HepG2 (cell line): ENCODE results near the gene UPK1A. TPM values are rescaled to one million over a fixed set of nuclear protein-coding genes. Genes with fewer than 3 reads are reported as not detected.
A peak's percentile ranks its signal among the peaks of the same experiment; 100 is the strongest.

Experiments
- CBX1 ChIP-seq: IDR thresholded peaks from one replicate; pipeline ENCODE4 v1.6.1; 2016; ENCODE audit warnings: antibody characterized with exemption, low read depth
- IRF2 ChIP-seq: IDR thresholded peaks from 2 replicates; pipeline ENCODE4 v1.6.1; 2018; ENCODE audit warnings: missing genetic modification reagents, missing compliant biosample characterization
- JUN ChIP-seq: sonication (generic); formaldehyde crosslinking; IDR thresholded peaks from 2 replicates; pipeline ENCODE4 v1.4.0; 2020; ENCODE audit warnings: mild to moderate bottlenecking, missing genetic modification reagents
- MTF2 ChIP-seq: sonication (generic); formaldehyde crosslinking; IDR thresholded peaks from 2 replicates; pipeline ENCODE4 v1.5.0; 2020; ENCODE audit warnings: missing genetic modification reagents, borderline replicate concordance
- NFE2L1 ChIP-seq: sonication (generic); formaldehyde crosslinking; IDR thresholded peaks from 2 replicates; pipeline ENCODE4 v1.4.0; 2020; ENCODE audit warnings: missing genetic modification reagents, mild to moderate bottlenecking, borderline replicate concordance
- NONO ChIP-seq, 2 experiments: fragments of 450-650 bp in 1 of 2; sonication (generic) in 1 of 2; formaldehyde crosslinking in 1 of 2; IDR thresholded peaks in 1 of 2; conservative IDR thresholded peaks in 1 of 2; 2 replicates each; pipeline versions ENCODE4 v1.6.1 to v1.8.0; 2017 to 2022; ENCODE audit warnings: mild to moderate bottlenecking in 1 of 2, missing genetic modification reagents in 1 of 2, moderate library complexity in 1 of 2
- PCBP2 ChIP-seq: fragments of 200-400 bp; formaldehyde crosslinking; optimal IDR thresholded peaks from 2 replicates; pipeline ENCODE3; 2018; ENCODE audit warnings: low read length, low read depth; ENCODE audit not compliant: poor library complexity, severe bottlenecking
- ZNF205 ChIP-seq: IDR thresholded peaks from 2 replicates; pipeline ENCODE4 v1.6.1; 2018; ENCODE audit warnings: missing biosample characterization, missing genetic modification reagents
- ZNF234 ChIP-seq: sonication (generic); formaldehyde crosslinking; conservative IDR thresholded peaks from 2 replicates; pipeline ENCODE4 v1.5.1; 2020; ENCODE audit warnings: mild to moderate bottlenecking, missing genetic modification reagents
- ZNF264 ChIP-seq: sonication (generic); formaldehyde crosslinking; IDR thresholded peaks from 2 replicates; pipeline ENCODE4 v1.4.0; 2020; ENCODE audit warnings: missing genetic modification reagents
- ZNF367 ChIP-seq: sonication (generic); formaldehyde crosslinking; IDR thresholded peaks from 2 replicates; pipeline ENCODE4 v1.4.0; 2020; ENCODE audit warnings: missing genetic modification reagents, borderline replicate concordance
- ZNF501 ChIP-seq: sonication (generic); formaldehyde crosslinking; IDR thresholded peaks from 2 replicates; pipeline ENCODE4 v1.5.1; 2020; ENCODE audit warnings: mild to moderate bottlenecking, moderate library complexity, missing genetic modification reagents
- polyA plus RNA-seq, 8 experiments: library from polyadenylated mRNA; depleted of rRNA in 3 of 8; stranded (reverse) in 7 of 8; unstranded in 1 of 8; fragments of >200 nt; fragmentation: Illumina TruSeq in 4 of 8; extraction: Trizol in 4 of 8; gene quantifications; 2 replicates each; pipeline versions ENCODE4 v1.2.1 to v1.2.3, GENCODE V29; 2011 to 2016; ENCODE audit warnings: low read depth in 4 of 8, missing spikeins in 1 of 8, mixed read lengths in 1 of 8; ENCODE audit not compliant: insufficient read depth in 1 of 8
- total RNA-seq, 5 experiments: library from RNA; depleted of rRNA; stranded (reverse); fragments of >200 nt; fragmentation: Illumina TruSeq; extraction: Trizol; gene quantifications; 2 replicates each; pipeline ENCODE4 v1.2.3, GENCODE V29; 2016; ENCODE audit warnings: low read depth in 1 of 5
- TF ChIP-seq, protein P1 (sequence below): sonication (generic); formaldehyde crosslinking; IDR thresholded peaks from 2 replicates; pipeline ENCODE4 v1.5.1; 2020; ENCODE audit warnings: mild to moderate bottlenecking, missing genetic modification reagents, borderline replicate concordance
- TF ChIP-seq, protein P2 (sequence below): sonication (generic); formaldehyde crosslinking; IDR thresholded peaks from 2 replicates; pipeline ENCODE4 v1.4.0; 2020; ENCODE audit warnings: missing genetic modification reagents, borderline replicate concordance
- TF ChIP-seq, protein P3 (sequence below): sonication (generic); formaldehyde crosslinking; IDR thresholded peaks from 2 replicates; pipeline ENCODE4 v1.4.0; 2020; ENCODE audit warnings: mild to moderate bottlenecking, missing genetic modification reagents, borderline replicate concordance
- TF ChIP-seq, protein P4 (sequence below): sonication (generic); formaldehyde crosslinking; IDR thresholded peaks from 2 replicates; pipeline ENCODE4 v1.9.0; 2021; ENCODE audit warnings: missing genetic modification reagents, borderline replicate concordance

The UPK1A gene
- total and polyA plus RNA-seq, 2 of the 13 experiments (the other 11 are each of a cell fraction or from before 2014, with no cell fraction given): 2.9 TPM; not detected in 1

DNA sequence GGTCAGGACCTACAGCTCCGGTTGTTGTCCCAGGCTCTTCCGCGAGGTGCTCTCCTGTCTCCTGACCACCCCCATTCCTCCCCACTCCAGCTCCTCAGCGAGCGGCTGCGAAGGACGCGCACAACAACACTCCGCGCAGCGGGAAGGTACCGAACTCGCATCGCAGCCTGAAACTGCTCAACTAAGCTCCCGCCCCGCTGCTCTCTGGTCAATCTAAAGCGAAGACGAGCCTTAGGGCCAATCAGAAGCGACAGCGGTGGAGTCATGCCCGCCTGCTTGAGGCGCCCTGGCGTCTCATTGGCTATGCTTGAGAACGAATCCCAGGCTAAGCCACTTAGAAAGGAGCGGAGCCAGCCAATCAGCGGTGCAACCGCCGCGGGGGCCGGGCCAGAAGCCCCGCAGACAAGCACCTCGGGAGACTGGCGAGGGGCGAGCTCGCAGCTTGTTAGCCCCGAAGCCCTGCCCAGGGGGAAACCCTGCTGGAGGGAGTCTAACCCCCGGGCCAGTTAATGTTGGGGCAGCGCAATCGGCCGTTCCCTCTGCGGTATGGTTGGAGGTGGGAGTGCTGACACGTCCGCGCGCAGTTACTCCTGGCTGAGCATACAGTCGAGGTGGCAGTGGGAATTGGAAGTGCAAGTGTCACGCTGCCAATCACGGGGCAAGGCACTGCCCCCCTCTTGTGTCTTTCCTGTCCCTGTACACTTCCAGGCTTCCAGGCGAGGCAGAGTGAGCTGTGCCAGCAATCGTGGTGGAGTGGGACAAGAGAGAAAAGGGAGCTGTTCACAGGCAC is 36.1 kb downstream of the UPK1A start (continued):
- TF ChIP-seq ZNF264 (CRISPR knock-in tag) (no peak), ZNF205 (CRISPR knock-in tag) (no peak), ZNF501 (CRISPR knock-in tag) (peak; percentile 12; the same call in 1 of the 2 replicates), NONO (IDR thresholded peaks at IDR 0.05) (no peak), NONO (CRISPR knock-in tag; conservative IDR thresholded peaks at IDR 0.05) (no peak), PCBP2 (no peak), ZNF234 (CRISPR knock-in tag) (no peak), JUN (CRISPR knock-in tag) (no peak), IRF2 (peak; percentile 20; the same call in 1 of the 2 replicates), ZNF367 (CRISPR knock-in tag) (no peak), MTF2 (peak; percentile 84; the same call in 1 of the 2 replicates), NFE2L1 (CRISPR knock-in tag) (no peak), CBX1 (no peak)
- TF ChIP-seq, protein P1, sequence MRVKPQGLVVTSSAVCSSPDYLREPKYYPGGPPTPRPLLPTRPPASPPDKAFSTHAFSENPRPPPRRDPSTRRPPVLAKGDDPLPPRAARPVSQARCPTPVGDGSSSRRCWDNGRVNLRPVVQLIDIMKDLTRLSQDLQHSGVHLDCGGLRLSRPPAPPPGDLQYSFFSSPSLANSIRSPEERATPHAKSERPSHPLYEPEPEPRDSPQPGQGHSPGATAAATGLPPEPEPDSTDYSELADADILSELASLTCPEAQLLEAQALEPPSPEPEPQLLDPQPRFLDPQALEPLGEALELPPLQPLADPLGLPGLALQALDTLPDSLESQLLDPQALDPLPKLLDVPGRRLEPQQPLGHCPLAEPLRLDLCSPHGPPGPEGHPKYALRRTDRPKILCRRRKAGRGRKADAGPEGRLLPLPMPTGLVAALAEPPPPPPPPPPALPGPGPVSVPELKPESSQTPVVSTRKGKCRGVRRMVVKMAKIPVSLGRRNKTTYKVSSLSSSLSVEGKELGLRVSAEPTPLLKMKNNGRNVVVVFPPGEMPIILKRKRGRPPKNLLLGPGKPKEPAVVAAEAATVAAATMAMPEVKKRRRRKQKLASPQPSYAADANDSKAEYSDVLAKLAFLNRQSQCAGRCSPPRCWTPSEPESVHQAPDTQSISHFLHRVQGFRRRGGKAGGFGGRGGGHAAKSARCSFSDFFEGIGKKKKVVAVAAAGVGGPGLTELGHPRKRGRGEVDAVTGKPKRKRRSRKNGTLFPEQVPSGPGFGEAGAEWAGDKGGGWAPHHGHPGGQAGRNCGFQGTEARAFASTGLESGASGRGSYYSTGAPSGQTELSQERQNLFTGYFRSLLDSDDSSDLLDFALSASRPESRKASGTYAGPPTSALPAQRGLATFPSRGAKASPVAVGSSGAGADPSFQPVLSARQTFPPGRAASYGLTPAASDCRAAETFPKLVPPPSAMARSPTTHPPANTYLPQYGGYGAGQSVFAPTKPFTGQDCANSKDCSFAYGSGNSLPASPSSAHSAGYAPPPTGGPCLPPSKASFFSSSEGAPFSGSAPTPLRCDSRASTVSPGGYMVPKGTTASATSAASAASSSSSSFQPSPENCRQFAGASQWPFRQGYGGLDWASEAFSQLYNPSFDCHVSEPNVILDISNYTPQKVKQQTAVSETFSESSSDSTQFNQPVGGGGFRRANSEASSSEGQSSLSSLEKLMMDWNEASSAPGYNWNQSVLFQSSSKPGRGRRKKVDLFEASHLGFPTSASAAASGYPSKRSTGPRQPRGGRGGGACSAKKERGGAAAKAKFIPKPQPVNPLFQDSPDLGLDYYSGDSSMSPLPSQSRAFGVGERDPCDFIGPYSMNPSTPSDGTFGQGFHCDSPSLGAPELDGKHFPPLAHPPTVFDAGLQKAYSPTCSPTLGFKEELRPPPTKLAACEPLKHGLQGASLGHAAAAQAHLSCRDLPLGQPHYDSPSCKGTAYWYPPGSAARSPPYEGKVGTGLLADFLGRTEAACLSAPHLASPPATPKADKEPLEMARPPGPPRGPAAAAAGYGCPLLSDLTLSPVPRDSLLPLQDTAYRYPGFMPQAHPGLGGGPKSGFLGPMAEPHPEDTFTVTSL (CRISPR knock-in tag): no peak
- TF ChIP-seq, protein P2, sequence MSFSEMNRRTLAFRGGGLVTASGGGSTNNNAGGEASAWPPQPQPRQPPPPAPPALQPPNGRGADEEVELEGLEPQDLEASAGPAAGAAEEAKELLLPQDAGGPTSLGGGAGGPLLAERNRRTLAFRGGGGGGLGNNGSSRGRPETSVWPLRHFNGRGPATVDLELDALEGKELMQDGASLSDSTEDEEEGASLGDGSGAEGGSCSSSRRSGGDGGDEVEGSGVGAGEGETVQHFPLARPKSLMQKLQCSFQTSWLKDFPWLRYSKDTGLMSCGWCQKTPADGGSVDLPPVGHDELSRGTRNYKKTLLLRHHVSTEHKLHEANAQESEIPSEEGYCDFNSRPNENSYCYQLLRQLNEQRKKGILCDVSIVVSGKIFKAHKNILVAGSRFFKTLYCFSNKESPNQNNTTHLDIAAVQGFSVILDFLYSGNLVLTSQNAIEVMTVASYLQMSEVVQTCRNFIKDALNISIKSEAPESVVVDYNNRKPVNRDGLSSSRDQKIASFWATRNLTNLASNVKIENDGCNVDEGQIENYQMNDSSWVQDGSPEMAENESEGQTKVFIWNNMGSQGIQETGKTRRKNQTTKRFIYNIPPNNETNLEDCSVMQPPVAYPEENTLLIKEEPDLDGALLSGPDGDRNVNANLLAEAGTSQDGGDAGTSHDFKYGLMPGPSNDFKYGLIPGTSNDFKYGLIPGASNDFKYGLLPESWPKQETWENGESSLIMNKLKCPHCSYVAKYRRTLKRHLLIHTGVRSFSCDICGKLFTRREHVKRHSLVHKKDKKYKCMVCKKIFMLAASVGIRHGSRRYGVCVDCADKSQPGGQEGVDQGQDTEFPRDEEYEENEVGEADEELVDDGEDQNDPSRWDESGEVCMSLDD (CRISPR knock-in tag): no peak
- TF ChIP-seq, protein P3, sequence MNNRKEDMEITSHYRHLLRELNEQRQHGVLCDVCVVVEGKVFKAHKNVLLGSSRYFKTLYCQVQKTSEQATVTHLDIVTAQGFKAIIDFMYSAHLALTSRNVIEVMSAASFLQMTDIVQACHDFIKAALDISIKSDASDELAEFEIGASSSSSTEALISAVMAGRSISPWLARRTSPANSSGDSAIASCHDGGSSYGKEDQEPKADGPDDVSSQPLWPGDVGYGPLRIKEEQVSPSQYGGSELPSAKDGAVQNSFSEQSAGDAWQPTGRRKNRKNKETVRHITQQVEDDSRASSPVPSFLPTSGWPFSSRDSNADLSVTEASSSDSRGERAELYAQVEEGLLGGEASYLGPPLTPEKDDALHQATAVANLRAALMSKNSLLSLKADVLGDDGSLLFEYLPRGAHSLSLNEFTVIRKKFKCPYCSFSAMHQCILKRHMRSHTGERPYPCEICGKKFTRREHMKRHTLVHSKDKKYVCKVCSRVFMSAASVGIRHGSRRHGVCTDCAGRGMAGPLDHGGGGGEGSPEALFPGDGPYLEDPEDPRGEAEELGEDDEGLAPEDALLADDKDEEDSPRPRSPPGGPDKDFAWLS: 0 out of 2 replicates have a peak, but pooled peaks have one; percentile 27
- TF ChIP-seq, protein P4, sequence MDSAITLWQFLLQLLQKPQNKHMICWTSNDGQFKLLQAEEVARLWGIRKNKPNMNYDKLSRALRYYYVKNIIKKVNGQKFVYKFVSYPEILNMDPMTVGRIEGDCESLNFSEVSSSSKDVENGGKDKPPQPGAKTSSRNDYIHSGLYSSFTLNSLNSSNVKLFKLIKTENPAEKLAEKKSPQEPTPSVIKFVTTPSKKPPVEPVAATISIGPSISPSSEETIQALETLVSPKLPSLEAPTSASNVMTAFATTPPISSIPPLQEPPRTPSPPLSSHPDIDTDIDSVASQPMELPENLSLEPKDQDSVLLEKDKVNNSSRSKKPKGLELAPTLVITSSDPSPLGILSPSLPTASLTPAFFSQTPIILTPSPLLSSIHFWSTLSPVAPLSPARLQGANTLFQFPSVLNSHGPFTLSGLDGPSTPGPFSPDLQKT (CRISPR knock-in tag): no peak
